ENCODE results near the gene RFWD3. TPM values are rescaled to one million over a fixed set of nuclear protein-coding genes. Genes with fewer than 3 reads are reported as not detected.
A peak's percentile ranks its signal among the peaks of the same experiment; 100 is the strongest.

Gene RFWD3
- total and polyA plus RNA-seq, 2 of the 8 experiments (the other 6 are each of a cell fraction or from before 2014, with no cell fraction given) = 67.1 to 114 TPM

GRCh38 chr16:74573622-74574021, 93.1 kb downstream of the RFWD3 start:
- H3K14ac ChIP-seq (ENCODE audit: insufficient read length) = no peak overlapping the region
- H3K4me2 ChIP-seq (ENCODE audit: insufficient read depth in 1 of 2, low read depth in 2 of 2, low read length in 2 of 2) = no peak overlapping the region
- H3K4ac ChIP-seq (replicated peaks; ENCODE audit: insufficient read length, low read depth, low read length) = no peak overlapping the region
- no peak overlapping the region for H4K91ac ChIP-seq (replicated peaks; ENCODE audit: insufficient read length, low read length)
- H4K8ac ChIP-seq (ENCODE audit: extremely low read depth, insufficient read depth, low read length) = no peak overlapping the region
- H3K56ac ChIP-seq (replicated peaks; ENCODE audit: insufficient read length, low read depth, low read length) = no peak overlapping the region
- H3K23ac ChIP-seq (ENCODE audit: insufficient read length) = no peak overlapping the region
- POLR2A ChIA-PET (ENCODE audit: partially characterized antibody) = interaction anchor here (0.6 to 1.5 kb wide), 3 partner anchors 12 to 33 kb away, joined by 3 to 6 read pairs (median 5); partner anchors contain the start of gene GLG1
- H3K27me3 ChIP-seq (replicated peaks in 1 of 4; ENCODE audit: control insufficient read depth in 3 of 4, extremely low read depth in 1 of 4, insufficient read depth in 3 of 4, low read length in 3 of 4) = no peaks in the 10 kb centered on the region
- no peaks in the 10 kb centered on the region for H3K36me3 ChIP-seq (ENCODE audit: control insufficient read depth in 2 of 4, insufficient read depth in 4 of 4, low read length in 3 of 4)
- TF ChIP-seq RAD21 (IDR thresholded peaks at IDR 0.05 in 1 of 2, conservative IDR thresholded peaks at IDR 0.05 in 1 of 2; ENCODE audit: low read depth in 2 of 2, low read length in 2 of 2) (no peak), EZH2 (IDR thresholded peaks at IDR 0.05; ENCODE audit: low read depth, low read length, severe bottlenecking) (no peak), CEBPB (IDR thresholded peaks at IDR 0.05; ENCODE audit: low read depth, low read length) (peak; percentile 73), CTBP2 (IDR thresholded peaks at IDR 0.05; ENCODE audit: borderline replicate concordance, insufficient read depth, insufficient read length, low read length) (no peak)
- peaks cover 11% of the 10 kb centered on the region for H3K79me1 ChIP-seq (ENCODE audit: low read depth, low read length)
- peaks cover 3 to 98% of the 10 kb centered on the region in 2 experiments for H3K79me2 ChIP-seq (ENCODE audit: control insufficient read depth in 1 of 2, insufficient read depth in 2 of 2, low read length in 2 of 2)
- no peak overlapping the region for H2BK5ac ChIP-seq (ENCODE audit: low read depth, low read length)
- no peak overlapping the region for H3K18ac ChIP-seq (ENCODE audit: extremely low read depth, low read length)
- no peak overlapping the region for H2BK15ac ChIP-seq (ENCODE audit: low read length)
- H3K4me3 ChIP-seq (ENCODE audit: extremely low read depth in 1 of 4, insufficient read depth in 2 of 4, low read depth in 3 of 4, low read length in 4 of 4) = no peak overlapping the region
- H3K27ac ChIP-seq (ENCODE audit: low read depth, low read length) = no peak overlapping the region
- H2BK12ac ChIP-seq (ENCODE audit: low read depth, low read length) = no peak overlapping the region
- CTCF ChIA-PET (ENCODE audit: partially characterized antibody) = interaction anchor here (0.7 to 1.4 kb wide), 2 partner anchors 17 to 33 kb away, joined by 3 read pairs; partner anchors contain the start of gene GLG1
- WGBS, 2 experiments (ENCODE audit: extremely low coverage in 1 of 2, insufficient coverage in 1 of 2, insufficient read length in 1 of 2, insufficient replicate concordance in 2 of 2, low coverage in 1 of 2, low lambda C conversion rate in 2 of 2, missing lambda C conversion rate in 1 of 2) = 93% methylated on average over 7 of the region's 8 CpGs; no CpG with 5 or more reads in 1 of the 2 experiments
- H3K9ac ChIP-seq (replicated peaks in 1 of 4; ENCODE audit: extremely low read depth in 1 of 4, low read depth in 3 of 4, low read length in 3 of 4) = no peak overlapping the region
- H2BK20ac ChIP-seq (ENCODE audit: low read length) = no peak overlapping the region
- no peak for DNase-seq (ENCODE audit: low read depth in 1 of 2, low spot score in 2 of 2)
- H3K4me1 ChIP-seq (replicated peaks in 1 of 4; ENCODE audit: control insufficient read depth in 3 of 4, insufficient read depth in 4 of 4, low read length in 3 of 4) = no peaks in the 10 kb centered on the region
- FAIRE-seq = no peak
- peaks cover 3 to 17% of the 10 kb centered on the region in 2 experiments for H4K20me1 ChIP-seq (replicated peaks in 1 of 2; ENCODE audit: control insufficient read depth in 1 of 2, insufficient read depth in 2 of 2, low read length in 2 of 2)
- H2AFZ ChIP-seq (ENCODE audit: low read length) = no peak overlapping the region
- no peak overlapping the region for H2BK120ac ChIP-seq (replicated peaks; ENCODE audit: low read depth, low read length)
- H3K9me3 ChIP-seq (ENCODE audit: insufficient read depth in 2 of 2, low read depth in 1 of 2, low read length in 1 of 2) = no peaks in the 10 kb centered on the region
- H3K23me2 ChIP-seq (ENCODE audit: low read depth, low read length) = no peaks in the 10 kb centered on the region
- no peak overlapping the region for H2AK5ac ChIP-seq (ENCODE audit: low read depth, low read length)
- no peak overlapping the region for H4K5ac ChIP-seq (ENCODE audit: insufficient read length, low read depth, low read length)

All from H1 (cell line).